CD4-positive, alpha-beta memory T cell (primary cell): Measurements from ENCODE around the gene SPATS2. TPM values are rescaled to one million over a fixed set of nuclear protein-coding genes. Genes with fewer than 3 reads are reported as not detected.

Source experiments
- CTCF ChIA-PET: fragments of 350-600 bp; sonication (Branson Sonifier 250); formaldehyde crosslinking; loops from one replicate; lab custom pipeline; 2021; ENCODE audit warnings: inconsistent platforms; ENCODE audit not compliant: partially characterized antibody; lab: Charles Lee
- POLR2A ChIA-PET: fragments of 350-600 bp; sonication (Branson Sonifier 250); formaldehyde crosslinking; loops from one replicate; lab custom pipeline; 2021; ENCODE audit not compliant: partially characterized antibody; lab: Charles Lee
- DNase-seq, 5 donors: peaks; one replicate each; pipeline versions ENCODE4 v3.0.0 to v3.0.0-alpha.2; 2020 to 2022; ENCODE audit warnings: mixed read lengths in 1 of 5
- H3K27ac ChIP-seq: one replicate; pipeline ENCODE4 v1.7.0; 2013; ENCODE audit warnings: low read depth, low read length
- H3K27me3 ChIP-seq: 2 replicates; pipeline ENCODE4 v1.7.0; 2013; ENCODE audit warnings: mild to moderate bottlenecking, low read length, moderate library complexity; ENCODE audit not compliant: insufficient read depth
- H3K36me3 ChIP-seq: 2 replicates; pipeline ENCODE4 v1.7.0; 2013; ENCODE audit warnings: mild to moderate bottlenecking, low read length, moderate library complexity; ENCODE audit not compliant: insufficient read depth
- H3K4me1 ChIP-seq: 2 replicates; pipeline ENCODE4 v1.7.0; 2013; ENCODE audit warnings: mild to moderate bottlenecking, low read length, moderate library complexity; ENCODE audit not compliant: insufficient read depth
- H3K4me3 ChIP-seq, 2 donors: one replicate each; pipeline ENCODE4 v1.7.0; 2013; ENCODE audit warnings: low read length in 2 of 2, mild to moderate bottlenecking in 1 of 2
- H3K9me3 ChIP-seq, 2 donors: one replicate each; pipeline ENCODE4 v1.7.0; 2013; ENCODE audit warnings: low read length in 2 of 2, control low read depth in 1 of 2; ENCODE audit not compliant: control insufficient read depth in 1 of 2
- H3K27ac Mint-ChIP-seq, 7 donors: one replicate each; pipeline ENCODE4 v1.8.0; 2020 to 2021; ENCODE audit warnings: mixed read lengths in 7 of 7, mild to moderate bottlenecking in 6 of 7, inconsistent platforms in 3 of 7, moderate library complexity in 3 of 7
- H3K27me3 Mint-ChIP-seq, 2 donors: one replicate each; pipeline ENCODE4 v1.8.0; 2020 to 2021; ENCODE audit warnings: mixed read lengths in 2 of 2
- H3K36me3 Mint-ChIP-seq, 2 donors: one replicate each; pipeline ENCODE4 v1.8.0; 2020 to 2021; ENCODE audit warnings: mixed read lengths in 2 of 2, inconsistent platforms in 1 of 2, mild to moderate bottlenecking in 1 of 2
- H3K4me1 Mint-ChIP-seq, 4 donors: one replicate each; pipeline ENCODE4 v1.8.0; 2020 to 2021; ENCODE audit warnings: mixed read lengths in 4 of 4, mild to moderate bottlenecking in 1 of 4
- H3K4me3 Mint-ChIP-seq, 8 donors: one replicate each; pipeline ENCODE4 v1.8.0; 2020 to 2021; ENCODE audit warnings: mixed read lengths in 8 of 8, mild to moderate bottlenecking in 7 of 8, moderate library complexity in 6 of 8, inconsistent platforms in 3 of 8
- H3K9me3 Mint-ChIP-seq, 8 donors: one replicate each; pipeline ENCODE4 v1.8.0; 2020 to 2021; ENCODE audit warnings: mixed read lengths in 8 of 8, mild to moderate bottlenecking in 5 of 8, inconsistent platforms in 3 of 8, moderate library complexity in 1 of 8
- intact Hi-C: fragments of 100-400 bp; cut with micrococcal nuclease; formaldehyde crosslinking; loops from one replicate; pipeline ENCODE4 v1.15.1; 2023
- polyA plus RNA-seq, 2 donors: library from polyadenylated mRNA; unstranded; fragments of 300-500 nt; fragmentation: Illumina TruSeq; gene quantifications; one replicate each; pipeline ENCODE4 v1.2.3, GENCODE V29; 2021
- total RNA-seq, 2 experiments: library from RNA; stranded (reverse); gene quantifications; one replicate each; pipeline ENCODE4 v1.2.3, GENCODE V29; 2021

The SPATS2 gene
- total and polyA plus RNA-seq, 4 experiments from 2014 or later: 4.3 to 7.8 (median 5.0) TPM

DNA sequence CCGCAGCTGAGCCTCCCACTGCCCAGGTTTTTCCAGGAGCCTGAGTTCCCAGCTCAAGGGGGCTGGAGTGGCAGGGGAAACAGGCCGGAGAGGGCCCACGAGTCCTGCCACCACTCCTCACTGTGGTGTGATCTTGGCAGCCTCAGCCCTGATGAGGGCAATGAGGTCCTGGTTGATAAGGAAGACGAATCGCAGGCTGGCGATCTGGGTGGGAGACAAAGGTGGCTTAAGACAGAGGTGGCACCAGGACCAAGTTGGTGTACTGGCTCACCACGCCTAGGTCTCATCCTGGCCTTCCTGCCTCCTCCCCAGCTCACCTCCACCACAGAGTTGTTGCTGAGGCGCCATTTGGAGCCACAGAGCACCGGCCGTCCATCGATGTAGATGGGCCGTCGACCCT, 191.3 kb downstream of the SPATS2 start:
- no peaks in the 10 kb centered on the region for H3K9me3 Mint-ChIP-seq
- H3K36me3 Mint-ChIP-seq: peaks cover 39 to 58% of the 10 kb centered on the region in 2 donors
- DNase-seq: no peak
- Histone ChIP-seq H3K4me1 (no peaks in the 10 kb centered on the region), H3K4me3 (no peak overlapping the region), H3K9me3 (no peaks in the 10 kb centered on the region), H3K27ac (no peak overlapping the region), H3K27me3 (no peaks in the 10 kb centered on the region), H3K36me3 (peaks cover 50% of the 10 kb centered on the region)
- H3K27ac Mint-ChIP-seq: peak overlapping the region in 1 of 7 donors; percentile 52
- H3K27me3 Mint-ChIP-seq: no peaks in the 10 kb centered on the region
- peaks cover 4 to 14% (median 6%) of the 10 kb centered on the region in 4 donors for H3K4me1 Mint-ChIP-seq
- H3K4me3 Mint-ChIP-seq: no peak overlapping the region
- intact Hi-C loops: no loop called here
- CTCF ChIA-PET: interaction anchor here (1.3 kb wide), 1 partner anchor 219 kb away, joined by 3 read pairs; no protein-coding TSS in a partner anchor
- POLR2A ChIA-PET: no interaction called here

DNA sequence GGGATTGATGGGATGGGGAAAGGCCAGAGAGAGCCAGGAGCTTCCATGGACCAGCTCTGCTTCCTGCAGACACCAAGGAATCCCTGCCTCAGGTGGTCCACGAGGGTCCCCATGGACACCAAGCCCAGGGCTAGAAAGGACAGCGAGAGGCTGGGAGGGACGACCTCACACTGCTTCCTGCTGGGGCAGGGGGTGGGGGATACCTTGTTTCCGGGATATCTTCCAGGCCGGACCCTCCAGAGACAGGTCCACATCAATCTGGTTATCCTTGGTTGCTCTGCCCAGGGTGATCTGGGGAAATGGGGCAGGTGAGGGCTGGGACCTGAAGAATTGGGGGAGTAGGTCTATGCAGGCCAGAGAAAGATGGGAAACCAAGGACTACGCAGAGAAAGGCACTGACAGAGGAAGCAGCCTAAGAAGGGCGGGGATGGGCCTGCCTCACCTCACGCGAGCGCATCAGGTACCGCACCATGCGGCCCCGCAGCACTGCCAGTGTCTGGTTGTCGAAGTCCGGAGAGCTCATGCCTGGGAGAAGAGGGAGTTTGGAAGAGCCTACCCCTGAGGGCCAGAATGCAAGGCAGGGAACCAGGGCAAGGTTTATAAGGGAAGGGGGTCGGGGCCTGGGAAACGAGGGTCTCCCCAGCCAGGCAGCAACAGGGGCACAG, 191.9 kb downstream of the SPATS2 start:
- DNase-seq: no peak
- Histone ChIP-seq H3K27ac (no peak overlapping the region), H3K4me1 (peaks cover 6% of the 10 kb centered on the region), H3K36me3 (peaks cover 56% of the 10 kb centered on the region), H3K27me3 (no peaks in the 10 kb centered on the region), H3K4me3 (no peak overlapping the region), H3K9me3 (no peaks in the 10 kb centered on the region)
- intact Hi-C loops: no loop called here
- CTCF ChIA-PET: interaction anchor here (1.3 kb wide), 2 partner anchors 20 to 219 kb away, joined by 3 read pairs; no protein-coding TSS in a partner anchor
- Mint-ChIP-seq H3K4me3 (no peak overlapping the region), H3K36me3 (peaks cover 44 to 62% of the 10 kb centered on the region in 2 donors), H3K4me1 (peaks cover 5 to 16% (median 10%) of the 10 kb centered on the region in 4 donors), H3K9me3 (no peaks in the 10 kb centered on the region), H3K27ac (peak overlapping the region in 2 of 7 donors; percentile 68 to 76), H3K27me3 (no peaks in the 10 kb centered on the region)
- POLR2A ChIA-PET: no interaction called here

DNA sequence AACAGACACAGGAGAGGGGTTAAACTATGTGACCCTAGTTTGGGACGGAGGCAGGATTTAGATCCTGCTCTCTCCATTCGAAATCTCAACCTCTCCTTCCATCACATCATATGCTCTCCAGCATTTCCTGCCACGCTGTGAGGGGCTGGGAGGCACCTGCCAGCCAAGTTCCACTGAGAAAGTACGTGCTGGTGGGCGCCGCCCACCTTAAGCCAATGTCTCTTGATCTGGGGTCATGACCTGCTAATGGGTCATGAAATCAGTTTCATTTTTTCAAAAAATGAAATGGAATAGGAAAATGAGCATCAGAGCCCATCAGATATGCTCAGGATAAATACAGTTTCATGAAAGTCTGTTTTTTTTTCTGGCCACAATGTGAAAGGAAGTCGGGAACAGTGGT, 193.4 kb downstream of the SPATS2 start:
- no peaks in the 10 kb centered on the region for H3K9me3 Mint-ChIP-seq
- ChIA-PET CTCF (interaction anchor here (1.0 to 2.0 kb wide), 4 partner anchors 8 to 76 kb away, joined by 3 to 5 read pairs (median 4); no protein-coding TSS in a partner anchor), POLR2A (no interaction called here)
- H3K4me3 Mint-ChIP-seq: no peak overlapping the region
- DNase-seq: no peak
- peak overlapping the region in 2 of 7 donors; percentile 53 to 80 for H3K27ac Mint-ChIP-seq
- no peak overlapping the region for H3K27ac ChIP-seq
- H3K4me3 ChIP-seq: no peak overlapping the region
- H3K36me3 ChIP-seq: peaks cover 63% of the 10 kb centered on the region
- no peaks in the 10 kb centered on the region for H3K27me3 Mint-ChIP-seq
- peaks cover 14 to 32% (median 22%) of the 10 kb centered on the region in 4 donors for H3K4me1 Mint-ChIP-seq
- peaks cover 21% of the 10 kb centered on the region for H3K4me1 ChIP-seq
- no peaks in the 10 kb centered on the region for H3K9me3 ChIP-seq
- intact Hi-C loops: no loop called here
- H3K27me3 ChIP-seq: no peaks in the 10 kb centered on the region
- peaks cover 44 to 69% of the 10 kb centered on the region in 2 donors for H3K36me3 Mint-ChIP-seq

DNA sequence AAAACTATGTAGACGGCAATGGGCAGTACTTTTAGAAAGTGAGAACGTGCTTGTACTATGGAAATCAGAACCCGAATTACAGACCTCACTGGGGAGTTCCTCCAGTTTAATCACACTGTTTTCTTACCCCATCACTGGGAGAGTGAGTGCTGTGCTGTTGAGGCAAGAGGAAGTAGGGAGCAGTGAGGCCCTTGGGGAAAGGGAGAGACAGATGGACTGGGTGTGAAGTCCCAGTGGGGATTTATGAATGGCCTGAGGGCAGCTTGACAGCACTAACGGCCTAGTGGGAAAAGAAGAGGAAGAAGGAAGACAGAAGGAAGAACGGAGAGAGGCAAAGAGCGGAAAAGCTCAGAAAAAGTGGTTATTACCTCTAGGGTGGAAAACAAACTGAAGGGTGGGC, 195.0 kb downstream of the SPATS2 start:
- Histone ChIP-seq H3K4me1 (peaks cover 36% of the 10 kb centered on the region), H3K9me3 (no peaks in the 10 kb centered on the region), H3K27ac (no peak overlapping the region), H3K27me3 (no peaks in the 10 kb centered on the region), H3K4me3 (no peak overlapping the region), H3K36me3 (peaks cover 63% of the 10 kb centered on the region)
- Mint-ChIP-seq H3K4me3 (peak overlapping the region in 2 of 8 donors; percentile 15 to 36), H3K27me3 (no peaks in the 10 kb centered on the region), H3K9me3 (no peaks in the 10 kb centered on the region), H3K36me3 (peaks cover 41 to 58% of the 10 kb centered on the region in 2 donors), H3K4me1 (peaks cover 19 to 44% (median 27%) of the 10 kb centered on the region in 4 donors), H3K27ac (peak overlapping the region in 1 of 7 donors; percentile 17)
- intact Hi-C loops: no loop called here
- POLR2A ChIA-PET: interaction anchor here (1.7 kb wide), 1 partner anchor 9 kb away, joined by 4 read pairs; no protein-coding TSS in a partner anchor
- CTCF ChIA-PET: interaction anchor here (2.0 kb wide), 1 partner anchor 9 kb away, joined by 5 read pairs; no protein-coding TSS in a partner anchor
- DNase-seq: no peak

DNA sequence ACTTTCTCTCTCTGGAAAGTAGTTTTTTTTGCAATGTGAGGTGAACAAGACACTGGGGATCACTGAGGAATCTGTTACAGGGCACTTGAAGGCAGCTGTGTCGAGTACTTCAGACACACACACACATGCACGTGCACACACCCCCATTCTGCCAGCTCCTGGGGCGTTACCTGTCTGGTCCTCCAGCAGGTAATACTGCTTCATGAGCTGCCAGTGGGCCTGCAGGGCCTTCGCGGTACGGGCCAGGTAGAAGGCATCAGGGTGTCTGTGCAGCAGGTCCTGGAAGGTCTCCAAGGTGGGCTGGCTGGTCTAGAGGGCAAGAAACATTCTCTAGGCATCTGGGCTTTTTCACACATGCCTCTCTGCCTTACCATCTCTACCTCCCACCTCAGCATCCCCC, 195.6 kb downstream of the SPATS2 start:
- intact Hi-C loops: no loop called here
- peaks cover 21 to 50% (median 31%) of the 10 kb centered on the region in 4 donors for H3K4me1 Mint-ChIP-seq
- peaks cover 38% of the 10 kb centered on the region for H3K4me1 ChIP-seq
- no peak overlapping the region for H3K4me3 Mint-ChIP-seq
- no peaks in the 10 kb centered on the region for H3K27me3 Mint-ChIP-seq
- no peak overlapping the region for H3K27ac ChIP-seq
- no peaks in the 10 kb centered on the region for H3K9me3 ChIP-seq
- H3K27me3 ChIP-seq: no peaks in the 10 kb centered on the region
- POLR2A ChIA-PET: interaction anchor here (1.7 kb wide), 1 partner anchor 10 kb away, joined by 4 read pairs; no protein-coding TSS in a partner anchor
- H3K4me3 ChIP-seq: no peak overlapping the region
- DNase-seq: no peak
- H3K27ac Mint-ChIP-seq: no peak overlapping the region
- H3K36me3 Mint-ChIP-seq: peaks cover 41 to 63% of the 10 kb centered on the region in 2 donors
- CTCF ChIA-PET: interaction anchor here (1.6 to 2.4 kb wide), 3 partner anchors 9 to 18 kb away, joined by 3 to 10 read pairs (median 9); no protein-coding TSS in a partner anchor
- peaks cover 63% of the 10 kb centered on the region for H3K36me3 ChIP-seq
- peaks cover 0 to under 1% (median 0%) of the 10 kb centered on the region in 8 donors for H3K9me3 Mint-ChIP-seq

DNA sequence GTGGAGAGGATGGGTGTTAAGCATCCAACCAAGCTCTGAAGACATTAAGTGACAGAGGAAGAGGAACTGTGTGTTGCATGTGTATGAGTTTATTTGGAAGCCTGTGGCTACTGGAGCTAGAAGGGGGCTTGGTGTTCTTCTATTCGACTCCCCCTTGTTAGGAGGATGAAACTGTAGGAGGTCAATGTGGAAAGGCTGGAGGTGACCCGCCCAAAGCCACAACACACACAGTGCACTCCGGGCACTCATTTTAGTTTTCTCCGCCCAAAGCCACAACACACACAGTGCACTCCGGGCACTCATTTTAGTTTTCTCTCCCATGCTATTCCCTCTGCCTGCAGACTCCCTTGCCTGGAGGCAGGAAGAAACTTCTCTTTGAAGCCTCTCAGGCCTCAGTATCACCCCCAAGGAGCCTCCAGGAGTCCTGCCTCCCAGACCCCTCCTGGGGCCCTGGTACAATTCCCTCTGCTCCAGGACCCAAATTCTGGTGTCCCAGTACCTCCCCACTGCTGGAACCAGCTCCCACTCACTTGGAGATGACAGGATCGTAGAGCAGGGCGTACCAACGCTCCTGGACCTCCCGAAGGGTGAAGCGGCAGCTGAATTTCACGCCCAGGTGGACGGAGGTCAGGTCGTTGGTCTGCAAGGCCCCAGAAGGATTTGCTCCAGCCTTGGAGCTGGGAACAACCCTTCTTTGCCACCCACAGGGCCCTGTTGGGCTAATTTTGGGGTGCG, 196.9 kb downstream of the SPATS2 start:
- H3K9me3 ChIP-seq: no peaks in the 10 kb centered on the region

More for the DNA sequence above, 196.9 kb downstream of the SPATS2 start:
- Mint-ChIP-seq H3K4me3 (peak overlapping the region in 4 of 8 donors; percentile 6 to 27 (median 16)), H3K27ac (peak overlapping the region in 4 of 7 donors; percentile 29 to 83 (median 66)), H3K4me1 (peaks cover 28 to 62% (median 41%) of the 10 kb centered on the region in 4 donors), H3K27me3 (no peaks in the 10 kb centered on the region), H3K9me3 (peaks cover 0 to 2% (median 0%) of the 10 kb centered on the region in 8 donors), H3K36me3 (peaks cover 33 to 65% of the 10 kb centered on the region in 2 donors)
- Histone ChIP-seq H3K36me3 (peaks cover 55% of the 10 kb centered on the region), H3K4me3 (no peak overlapping the region), H3K4me1 (peaks cover 47% of the 10 kb centered on the region), H3K27me3 (no peaks in the 10 kb centered on the region), H3K27ac (no peak overlapping the region)
- ChIA-PET POLR2A (interaction anchor here (0.6 to 1.7 kb wide), 2 partner anchors 198 to 520 kb away, joined by 3 to 6 read pairs; partner anchors contain the start of gene SPATS2), CTCF (interaction anchor here (1.1 to 2.4 kb wide), 4 partner anchors 10 to 72 kb away, joined by 3 to 10 read pairs (median 6); no protein-coding TSS in a partner anchor)
- no peak for DNase-seq
- intact Hi-C loops: no loop called here
